K562 (cell line): ENCODE data around the gene SLC5A2.
"Not testable (repeated sequence)": the region's sequence is repeated elsewhere in the genome, so short reads cannot be mapped to it uniquely, and the experiment has no call there.

Experiments used
- MAFK ChIP-seq: IDR thresholded peaks from 2 replicates; pipeline ENCODE4 v1.6.1; 2011; ENCODE audit warnings: low read length, improper control_type of control experiment
- NR3C1 ChIP-seq: sonication (generic); formaldehyde crosslinking; IDR thresholded peaks from 2 replicates; pipeline ENCODE4 v1.8.1; 2022; ENCODE audit warnings: missing genetic modification reagents
- NRF1 ChIP-seq, 2 experiments: fragments of 450-650 bp; IDR thresholded peaks in 1 of 2; conservative IDR thresholded peaks in 1 of 2; 2 replicates each; pipeline ENCODE4 v1.6.1; 2014; ENCODE audit warnings: mild to moderate bottlenecking in 2 of 2
- PPARD ChIP-seq: fragments of 250-450 bp; sonication (Bioruptor Pico); IDR thresholded peaks from 2 replicates; pipeline ENCODE4 v1.8.0; 2022; ENCODE audit warnings: inconsistent platforms, mild to moderate bottlenecking, moderate library complexity
- ZNF263 ChIP-seq: sonication (generic); formaldehyde crosslinking; IDR thresholded peaks from 2 replicates; pipeline ENCODE4 v1.8.0; 2022; ENCODE audit warnings: mild to moderate bottlenecking, missing genetic modification reagents, borderline replicate concordance
- ZNF699 ChIP-seq: fragments of 250-450 bp; sonication (Bioruptor Pico); IDR thresholded peaks from 2 replicates; pipeline ENCODE4 v1.8.0; 2021; ENCODE audit warnings: mild to moderate bottlenecking, moderate library complexity; ENCODE audit not compliant: insufficient replicate concordance
- ZSCAN29 ChIP-seq: fragments of 450-650 bp; IDR thresholded peaks from 2 replicates; pipeline ENCODE4 v1.6.1; 2017
- TF ChIP-seq, protein P1 (sequence below): fragments of 250-450 bp; sonication (Bioruptor Pico); IDR thresholded peaks from 2 replicates; pipeline ENCODE4 v1.5.0; 2021; ENCODE audit warnings: mild to moderate bottlenecking, borderline replicate concordance
- TF ChIP-seq, protein P2 (sequence below): fragments of 450-650 bp; formaldehyde crosslinking; IDR thresholded peaks from 2 replicates; pipeline ENCODE4 v1.4.0; 2020; ENCODE audit warnings: mild to moderate bottlenecking, moderate library complexity
- TF ChIP-seq, protein P3 (sequence below): fragments of 250-450 bp; sonication (Bioruptor Pico); IDR thresholded peaks from 2 replicates; pipeline ENCODE4 v1.4.0; 2020; ENCODE audit warnings: mild to moderate bottlenecking
- TF ChIP-seq, protein P4 (sequence below), 3 experiments: fragments of 200-800 bp in 1 of 3; fragments of 250-450 bp in 1 of 3; fragments of 450-650 bp in 1 of 3; sonication (Bioruptor Pico) in 1 of 3; sonication (Bioruptor generic) in 1 of 3; formaldehyde crosslinking in 1 of 3; IDR thresholded peaks; 2 replicates each; pipeline versions ENCODE4 v1.6.1 to v1.8.0; 2016 to 2022; ENCODE audit warnings: mild to moderate bottlenecking in 2 of 3, missing genetic modification characterization in 2 of 3, missing compliant biosample characterization in 1 of 3, moderate library complexity in 1 of 3
- TF ChIP-seq, protein P5 (sequence below): sonication (generic); formaldehyde crosslinking; IDR thresholded peaks from 2 replicates; pipeline ENCODE4 v1.5.0; 2020; ENCODE audit warnings: missing genetic modification reagents

DNA sequence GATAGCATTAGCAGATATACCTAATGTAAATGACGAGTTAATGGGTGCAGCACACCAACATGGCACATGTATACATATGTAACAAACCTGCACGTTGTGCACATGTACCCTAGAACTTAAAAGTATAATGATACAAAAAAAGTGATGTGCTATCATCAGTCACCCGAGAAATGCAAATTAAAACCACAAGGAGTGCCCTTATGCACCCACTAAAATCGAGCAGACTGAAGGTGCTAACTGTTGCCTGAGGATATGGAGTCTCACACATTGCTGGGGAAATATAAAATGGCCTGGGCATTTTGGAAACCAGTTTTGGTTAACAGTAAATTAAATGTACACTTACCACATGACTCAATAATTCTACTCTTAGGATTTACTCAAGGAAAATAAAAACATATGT is 43.9 kb upstream of the SLC5A2 start:
- TF ChIP-seq PPARD (CRISPR knock-in tag); NRF1 (conservative IDR thresholded peaks at IDR 0.05 in 1 of 2, IDR thresholded peaks at IDR 0.05 in 1 of 2); ZSCAN29; ZNF263 (CRISPR knock-in tag); ZNF699 (CRISPR knock-in tag); NR3C1 (CRISPR knock-in tag); MAFK: not testable (repeated sequence)
- TF ChIP-seq, protein P1, sequence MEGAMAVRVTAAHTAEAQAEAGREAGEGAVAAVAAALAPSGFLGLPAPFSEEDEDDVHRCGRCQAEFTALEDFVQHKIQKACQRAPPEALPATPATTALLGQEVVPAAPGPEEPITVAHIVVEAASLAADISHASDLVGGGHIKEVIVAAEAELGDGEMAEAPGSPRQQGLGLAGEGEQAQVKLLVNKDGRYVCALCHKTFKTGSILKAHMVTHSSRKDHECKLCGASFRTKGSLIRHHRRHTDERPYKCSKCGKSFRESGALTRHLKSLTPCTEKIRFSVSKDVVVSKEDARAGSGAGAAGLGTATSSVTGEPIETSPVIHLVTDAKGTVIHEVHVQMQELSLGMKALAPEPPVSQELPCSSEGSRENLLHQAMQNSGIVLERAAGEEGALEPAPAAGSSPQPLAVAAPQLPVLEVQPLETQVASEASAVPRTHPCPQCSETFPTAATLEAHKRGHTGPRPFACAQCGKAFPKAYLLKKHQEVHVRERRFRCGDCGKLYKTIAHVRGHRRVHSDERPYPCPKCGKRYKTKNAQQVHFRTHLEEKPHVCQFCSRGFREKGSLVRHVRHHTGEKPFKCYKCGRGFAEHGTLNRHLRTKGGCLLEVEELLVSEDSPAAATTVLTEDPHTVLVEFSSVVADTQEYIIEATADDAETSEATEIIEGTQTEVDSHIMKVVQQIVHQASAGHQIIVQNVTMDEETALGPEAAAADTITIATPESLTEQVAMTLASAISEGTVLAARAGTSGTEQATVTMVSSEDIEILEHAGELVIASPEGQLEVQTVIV (CRISPR knock-in tag): not testable (repeated sequence)
- TF ChIP-seq, protein P2, sequence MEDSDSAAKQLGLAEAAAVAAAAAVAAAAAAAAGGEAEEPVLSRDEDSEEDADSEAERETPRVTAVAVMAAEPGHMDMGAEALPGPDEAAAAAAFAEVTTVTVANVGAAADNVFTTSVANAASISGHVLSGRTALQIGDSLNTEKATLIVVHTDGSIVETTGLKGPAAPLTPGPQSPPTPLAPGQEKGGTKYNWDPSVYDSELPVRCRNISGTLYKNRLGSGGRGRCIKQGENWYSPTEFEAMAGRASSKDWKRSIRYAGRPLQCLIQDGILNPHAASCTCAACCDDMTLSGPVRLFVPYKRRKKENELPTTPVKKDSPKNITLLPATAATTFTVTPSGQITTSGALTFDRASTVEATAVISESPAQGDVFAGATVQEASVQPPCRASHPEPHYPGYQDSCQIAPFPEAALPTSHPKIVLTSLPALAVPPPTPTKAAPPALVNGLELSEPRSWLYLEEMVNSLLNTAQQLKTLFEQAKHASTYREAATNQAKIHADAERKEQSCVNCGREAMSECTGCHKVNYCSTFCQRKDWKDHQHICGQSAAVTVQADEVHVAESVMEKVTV (CRISPR knock-in tag): not testable (repeated sequence)
- TF ChIP-seq, protein P3, sequence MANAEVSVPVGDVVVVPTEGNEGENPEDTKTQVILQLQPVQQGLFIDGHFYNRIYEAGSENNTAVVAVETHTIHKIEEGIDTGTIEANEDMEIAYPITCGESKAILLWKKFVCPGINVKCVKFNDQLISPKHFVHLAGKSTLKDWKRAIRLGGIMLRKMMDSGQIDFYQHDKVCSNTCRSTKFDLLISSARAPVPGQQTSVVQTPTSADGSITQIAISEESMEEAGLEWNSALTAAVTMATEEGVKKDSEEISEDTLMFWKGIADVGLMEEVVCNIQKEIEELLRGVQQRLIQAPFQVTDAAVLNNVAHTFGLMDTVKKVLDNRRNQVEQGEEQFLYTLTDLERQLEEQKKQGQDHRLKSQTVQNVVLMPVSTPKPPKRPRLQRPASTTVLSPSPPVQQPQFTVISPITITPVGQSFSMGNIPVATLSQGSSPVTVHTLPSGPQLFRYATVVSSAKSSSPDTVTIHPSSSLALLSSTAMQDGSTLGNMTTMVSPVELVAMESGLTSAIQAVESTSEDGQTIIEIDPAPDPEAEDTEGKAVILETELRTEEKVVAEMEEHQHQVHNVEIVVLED (CRISPR knock-in tag): not testable (repeated sequence)
- TF ChIP-seq, protein P4, sequence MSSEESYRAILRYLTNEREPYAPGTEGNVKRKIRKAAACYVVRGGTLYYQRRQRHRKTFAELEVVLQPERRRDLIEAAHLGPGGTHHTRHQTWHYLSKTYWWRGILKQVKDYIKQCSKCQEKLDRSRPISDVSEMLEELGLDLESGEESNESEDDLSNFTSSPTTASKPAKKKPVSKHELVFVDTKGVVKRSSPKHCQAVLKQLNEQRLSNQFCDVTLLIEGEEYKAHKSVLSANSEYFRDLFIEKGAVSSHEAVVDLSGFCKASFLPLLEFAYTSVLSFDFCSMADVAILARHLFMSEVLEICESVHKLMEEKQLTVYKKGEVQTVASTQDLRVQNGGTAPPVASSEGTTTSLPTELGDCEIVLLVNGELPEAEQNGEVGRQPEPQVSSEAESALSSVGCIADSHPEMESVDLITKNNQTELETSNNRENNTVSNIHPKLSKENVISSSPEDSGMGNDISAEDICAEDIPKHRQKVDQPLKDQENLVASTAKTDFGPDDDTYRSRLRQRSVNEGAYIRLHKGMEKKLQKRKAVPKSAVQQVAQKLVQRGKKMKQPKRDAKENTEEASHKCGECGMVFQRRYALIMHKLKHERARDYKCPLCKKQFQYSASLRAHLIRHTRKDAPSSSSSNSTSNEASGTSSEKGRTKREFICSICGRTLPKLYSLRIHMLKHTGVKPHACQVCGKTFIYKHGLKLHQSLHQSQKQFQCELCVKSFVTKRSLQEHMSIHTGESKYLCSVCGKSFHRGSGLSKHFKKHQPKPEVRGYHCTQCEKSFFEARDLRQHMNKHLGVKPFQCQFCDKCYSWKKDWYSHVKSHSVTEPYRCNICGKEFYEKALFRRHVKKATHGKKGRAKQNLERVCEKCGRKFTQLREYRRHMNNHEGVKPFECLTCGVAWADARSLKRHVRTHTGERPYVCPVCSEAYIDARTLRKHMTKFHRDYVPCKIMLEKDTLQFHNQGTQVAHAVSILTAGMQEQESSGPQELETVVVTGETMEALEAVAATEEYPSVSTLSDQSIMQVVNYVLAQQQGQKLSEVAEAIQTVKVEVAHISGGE (CRISPR knock-in tag; IDR thresholded peaks at IDR 0.05): not testable (repeated sequence)
- TF ChIP-seq, protein P5, sequence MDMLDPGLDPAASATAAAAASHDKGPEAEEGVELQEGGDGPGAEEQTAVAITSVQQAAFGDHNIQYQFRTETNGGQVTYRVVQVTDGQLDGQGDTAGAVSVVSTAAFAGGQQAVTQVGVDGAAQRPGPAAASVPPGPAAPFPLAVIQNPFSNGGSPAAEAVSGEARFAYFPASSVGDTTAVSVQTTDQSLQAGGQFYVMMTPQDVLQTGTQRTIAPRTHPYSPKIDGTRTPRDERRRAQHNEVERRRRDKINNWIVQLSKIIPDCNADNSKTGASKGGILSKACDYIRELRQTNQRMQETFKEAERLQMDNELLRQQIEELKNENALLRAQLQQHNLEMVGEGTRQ (CRISPR knock-in tag): not testable (repeated sequence)
